HepG2 (cell line): ENCODE data around the gene SOAT2. TPM values are rescaled to one million over a fixed set of nuclear protein-coding genes. Genes with fewer than 3 reads are reported as not detected.

Experiments
- ATAC-seq: fragments of 200-7000 bp; cut with Tn5 transposase; 3 replicates; pipeline ENCODE4 v1.9.1; 2020; ENCODE audit warnings: mild to moderate bottlenecking, moderate library complexity
- BruUV-seq: library from RNA; stranded (reverse); fragments of 400-500 nt; replicated peaks from 2 replicates; lab custom pipeline; 2021; lab: Mats Ljungman, UMichigan
- CTCF ChIA-PET: fragments of 300-600 bp; formaldehyde crosslinking; extraction: SDS; loops from one replicate; lab custom pipeline; 2021; ENCODE audit warnings: low total read pairs, inconsistent platforms, low intra/inter-chr PET ratio; lab: Yijun Ruan, JAX
- POLR2A ChIA-PET: fragments of 350-600 bp; sonication (Branson Sonifier 250); formaldehyde crosslinking; loops from one replicate; lab custom pipeline; 2020; ENCODE audit warnings: antibody characterized with exemption, inconsistent platforms; lab: Yijun Ruan, JAX
- DNase-seq: peaks from one replicate; pipeline ENCODE4 v3.0.0-alpha.2; 2015; ENCODE audit warnings: low spot score
- FAIRE-seq: peaks from 3 replicates; lab custom pipeline; 2011; peaks lifted over from hg19 to GRCh38; lab: Jason Lieb, UNC
- H2AFZ ChIP-seq: one replicate; pipeline ENCODE4 v1.6.1; 2011; ENCODE audit warnings: low read length, inconsistent platforms
- H3K27ac ChIP-seq: fragments of 300-600 bp; 3 replicates; pipeline ENCODE4 v1.8.0; 2011; ENCODE audit warnings: mixed run types, mild to moderate bottlenecking, mixed read lengths, low read length, inconsistent platforms; ENCODE audit not compliant: insufficient read depth; ENCODE audit errors: extremely low read length
- H3K27me3 ChIP-seq, 2 experiments: fragments of 200-600 bp in 1 of 2; 2 replicates in 1 of 2; 3 replicates in 1 of 2; pipeline versions ENCODE4 v1.6.0 to v1.8.0; 2011; ENCODE audit warnings: low read length in 2 of 2, mild to moderate bottlenecking in 2 of 2, moderate library complexity in 2 of 2, inconsistent platforms in 1 of 2; ENCODE audit not compliant: insufficient read depth in 2 of 2, control insufficient read depth in 1 of 2
- H3K36me3 ChIP-seq, 2 experiments: fragments of 200-600 bp in 1 of 2; replicated peaks in 1 of 2; 2 replicates in 1 of 2; 3 replicates in 1 of 2; pipeline versions ENCODE4 v1.5.1 to v1.8.0; 2011; ENCODE audit warnings: low read length in 2 of 2, inconsistent platforms in 1 of 2; ENCODE audit not compliant: insufficient read depth in 2 of 2, control insufficient read depth in 1 of 2
- H3K4me1 ChIP-seq: 2 replicates; pipeline ENCODE4 v1.5.1; 2012; ENCODE audit warnings: low read length, inconsistent platforms; ENCODE audit not compliant: insufficient read depth
- H3K4me2 ChIP-seq: 2 replicates; pipeline ENCODE4 v1.6.0; 2011; ENCODE audit warnings: low read depth, low read length, inconsistent platforms
- H3K4me3 ChIP-seq, 3 experiments: fragments of 200-600 bp in 1 of 3; sonication (generic), shearing (Covaris generic) in 1 of 3; replicated peaks in 1 of 3; 2 replicates each; pipeline ENCODE4 v1.5.1; 2011 to 2016; ENCODE audit warnings: low read length in 3 of 3, inconsistent platforms in 2 of 3, low read depth in 2 of 3, mild to moderate bottlenecking in 2 of 3, control low read depth in 1 of 3, mixed read lengths in 1 of 3; ENCODE audit not compliant: insufficient read depth in 1 of 3
- H3K79me2 ChIP-seq: one replicate; pipeline ENCODE4 v1.6.1; 2011; ENCODE audit warnings: low read length, inconsistent platforms; ENCODE audit not compliant: insufficient read depth
- H3K9ac ChIP-seq: 2 replicates; pipeline ENCODE4 v1.6.0; 2011; ENCODE audit warnings: mild to moderate bottlenecking, low read depth, low read length, inconsistent platforms; ENCODE audit not compliant: insufficient read depth
- H3K9me3 ChIP-seq: 2 replicates; pipeline ENCODE4 v1.5.1; 2012; ENCODE audit warnings: mild to moderate bottlenecking, low read length
- H4K20me1 ChIP-seq: 2 replicates; pipeline ENCODE4 v1.6.0; 2011; ENCODE audit warnings: inconsistent platforms, mild to moderate bottlenecking, low read length, moderate library complexity; ENCODE audit not compliant: insufficient read depth
- ARNTL ChIP-seq: sonication (generic); formaldehyde crosslinking; IDR thresholded peaks from 2 replicates; pipeline ENCODE4 v1.4.0; 2020; ENCODE audit warnings: mild to moderate bottlenecking, missing genetic modification reagents
- ERF ChIP-seq: IDR thresholded peaks from 2 replicates; pipeline ENCODE4 v1.6.1; 2018; ENCODE audit warnings: missing biosample characterization, missing genetic modification reagents
- KAT7 ChIP-seq: IDR thresholded peaks from 2 replicates; pipeline ENCODE4 v1.6.1; 2018; ENCODE audit warnings: borderline replicate concordance, missing compliant biosample characterization
- MBNL3 ChIP-seq: fragments of 250-450 bp; sonication (Bioruptor Pico); conservative IDR thresholded peaks from 2 replicates; pipeline ENCODE4 v1.8.0; 2022; ENCODE audit warnings: mild to moderate bottlenecking, inconsistent platforms
- MEF2D ChIP-seq: sonication (generic); formaldehyde crosslinking; IDR thresholded peaks from 2 replicates; pipeline ENCODE4 v1.5.1; 2020; ENCODE audit warnings: mild to moderate bottlenecking, missing genetic modification reagents
- MIER2 ChIP-seq: IDR thresholded peaks from 2 replicates; pipeline ENCODE4 v1.6.1; 2016; ENCODE audit warnings: missing biosample characterization, missing genetic modification reagents
- MXI1 ChIP-seq: IDR thresholded peaks from 3 replicates; pipeline ENCODE4 v1.6.1; 2012; ENCODE audit warnings: low read depth, low read length, inconsistent platforms, borderline replicate concordance
- PRDM4 ChIP-seq: sonication (generic); formaldehyde crosslinking; IDR thresholded peaks from 2 replicates; pipeline ENCODE4 v1.9.0; 2021; ENCODE audit warnings: missing genetic modification reagents, borderline replicate concordance
- SAP130 ChIP-seq: IDR thresholded peaks from 2 replicates; pipeline ENCODE4 v1.6.1; 2016; ENCODE audit warnings: low read depth
- SMAD1 ChIP-seq: sonication (generic); formaldehyde crosslinking; IDR thresholded peaks from 2 replicates; pipeline ENCODE4 v1.4.0; 2020; ENCODE audit warnings: missing genetic modification reagents, low read depth, mild to moderate bottlenecking, borderline replicate concordance
- TFDP1 ChIP-seq: IDR thresholded peaks from 2 replicates; pipeline ENCODE4 v1.6.1; 2016; ENCODE audit warnings: missing compliant biosample characterization, missing genetic modification reagents, borderline replicate concordance
- ZFP82 ChIP-seq: sonication (generic); formaldehyde crosslinking; IDR thresholded peaks from 2 replicates; pipeline ENCODE4 v1.5.1; 2020; ENCODE audit warnings: mild to moderate bottlenecking, missing genetic modification reagents, borderline replicate concordance
- ZGPAT ChIP-seq: IDR thresholded peaks from 2 replicates; pipeline ENCODE4 v1.6.1; 2016; ENCODE audit warnings: mild to moderate bottlenecking
- ZNF136 ChIP-seq: sonication (generic); formaldehyde crosslinking; IDR thresholded peaks from 2 replicates; pipeline ENCODE4 v1.8.1; 2022; ENCODE audit warnings: low read depth, mild to moderate bottlenecking, moderate library complexity, missing genetic modification reagents
- ZNF33A ChIP-seq: sonication (generic); formaldehyde crosslinking; IDR thresholded peaks from 2 replicates; pipeline ENCODE4 v1.5.1; 2020; ENCODE audit warnings: missing genetic modification reagents, mild to moderate bottlenecking, moderate library complexity, borderline replicate concordance
- ZNF383 ChIP-seq: sonication (generic); formaldehyde crosslinking; IDR thresholded peaks from 2 replicates; pipeline ENCODE4 v1.4.0; 2020; ENCODE audit warnings: missing genetic modification reagents, mild to moderate bottlenecking, borderline replicate concordance
- ZZZ3 ChIP-seq: sonication (generic); formaldehyde crosslinking; IDR thresholded peaks from 2 replicates; pipeline ENCODE4 v1.4.0; 2020; ENCODE audit warnings: missing genetic modification reagents, mild to moderate bottlenecking, borderline replicate concordance
- WGBS: methylation state at CpG from one replicate; pipeline ENCODE4 v1.1.6; 2017; ENCODE audit warnings: low lambda C conversion rate; 5-methylcytosine and 5-hydroxymethylcytosine counted together
- in situ Hi-C: cut with HindIII; loops from 2 replicates; pipeline ENCODE4 v1.10.0; 2017; ENCODE audit warnings: low pct_unique_long_range_greater_than_20kb; ENCODE audit not compliant: extremely low pct_ligation_motif_present
- intact Hi-C: fragments of 100-400 bp; cut with micrococcal nuclease; formaldehyde crosslinking; loops from one replicate; pipeline ENCODE4 v1.10.0; 2022; ENCODE audit not compliant: unreplicated experiment
- polyA plus RNA-seq, 8 experiments: library from polyadenylated mRNA; depleted of rRNA in 3 of 8; stranded (reverse) in 7 of 8; unstranded in 1 of 8; fragments of >200 nt; fragmentation: Illumina TruSeq in 4 of 8; extraction: Trizol in 4 of 8; gene quantifications; 2 replicates each; pipeline versions ENCODE4 v1.2.1 to v1.2.3, GENCODE V29; 2011 to 2016; ENCODE audit warnings: low read depth in 4 of 8, missing spikeins in 1 of 8, mixed read lengths in 1 of 8; ENCODE audit not compliant: insufficient read depth in 1 of 8
- total RNA-seq, 5 experiments: library from RNA; depleted of rRNA; stranded (reverse); fragments of >200 nt; fragmentation: Illumina TruSeq; extraction: Trizol; gene quantifications; 2 replicates each; pipeline ENCODE4 v1.2.3, GENCODE V29; 2016; ENCODE audit warnings: low read depth in 1 of 5

The SOAT2 gene
- total and polyA plus RNA-seq, 2 of the 13 experiments (the other 11 are each of a cell fraction or from before 2014, with no cell fraction given), result 14.9 to 108 TPM

GRCh38 chr12:53172352-53172751 lies 69.1 kb downstream of the SOAT2 start (continued):
- no peak for TF ChIP-seq PRDM4 (CRISPR knock-in tag)
- no peak for TF ChIP-seq MIER2
- no peak for TF ChIP-seq ARNTL (CRISPR knock-in tag)

- FAIRE-seq, result no peak
- in situ Hi-C loops (no loop called here), intact Hi-C loops (no loop called here)
- BruUV-seq, result no TSS peak
- H3K27me3 ChIP-seq, result no peaks in the 10 kb centered on the region
- no peak overlapping the region for H3K9ac ChIP-seq
- no peaks in the 10 kb centered on the region for H4K20me1 ChIP-seq
- CTCF ChIA-PET, result no interaction called here
- H3K36me3 ChIP-seq, result no peaks in the 10 kb centered on the region
- H3K79me2 ChIP-seq, result no peaks in the 10 kb centered on the region
- peaks cover 43% of the 10 kb centered on the region for H3K4me1 ChIP-seq
- 95% methylated on average over 10 of the region's 10 CpGs for WGBS
- H3K4me3 ChIP-seq, result no peak overlapping the region
- no peak overlapping the region for H2AFZ ChIP-seq
- H3K9me3 ChIP-seq, result no peaks in the 10 kb centered on the region
- DNase-seq, result no peak
- H3K27ac ChIP-seq, result no peak overlapping the region
- no peak for ATAC-seq
- no peak overlapping the region for H3K4me2 ChIP-seq
- POLR2A ChIA-PET, result interaction anchor here (0.9 kb wide), 1 partner anchor 70 kb away, joined by 3 read pairs; the partner anchor contains the start of gene SOAT2
- TF ChIP-seq ZNF383, result no peak
- TF ChIP-seq ZFP82 (CRISPR knock-in tag), result no peak
- TF ChIP-seq TFDP1, result no peak
- TF ChIP-seq SAP130 (CRISPR knock-in tag), result no peak
- no peak for TF ChIP-seq SMAD1 (CRISPR knock-in tag)
- TF ChIP-seq ZNF136 (CRISPR knock-in tag), result no peak
- TF ChIP-seq ERF (CRISPR knock-in tag), result no peak
- no peak for TF ChIP-seq MXI1
- no peak for TF ChIP-seq ZNF33A (CRISPR knock-in tag)
- TF ChIP-seq MEF2D, result no peak
- TF ChIP-seq MBNL3 (CRISPR knock-in tag), result no peak
- TF ChIP-seq ZGPAT (CRISPR knock-in tag), result no peak
- TF ChIP-seq ZZZ3 (CRISPR knock-in tag), result no peak
- no peak for TF ChIP-seq KAT7 (CRISPR knock-in tag)
Measured at GRCh38 chr12:53173085-53173715, 69.9 kb downstream of the SOAT2 start.
